Measurements from ENCODE around the gene CLEC19A.

CLEC19A gene

DNA sequence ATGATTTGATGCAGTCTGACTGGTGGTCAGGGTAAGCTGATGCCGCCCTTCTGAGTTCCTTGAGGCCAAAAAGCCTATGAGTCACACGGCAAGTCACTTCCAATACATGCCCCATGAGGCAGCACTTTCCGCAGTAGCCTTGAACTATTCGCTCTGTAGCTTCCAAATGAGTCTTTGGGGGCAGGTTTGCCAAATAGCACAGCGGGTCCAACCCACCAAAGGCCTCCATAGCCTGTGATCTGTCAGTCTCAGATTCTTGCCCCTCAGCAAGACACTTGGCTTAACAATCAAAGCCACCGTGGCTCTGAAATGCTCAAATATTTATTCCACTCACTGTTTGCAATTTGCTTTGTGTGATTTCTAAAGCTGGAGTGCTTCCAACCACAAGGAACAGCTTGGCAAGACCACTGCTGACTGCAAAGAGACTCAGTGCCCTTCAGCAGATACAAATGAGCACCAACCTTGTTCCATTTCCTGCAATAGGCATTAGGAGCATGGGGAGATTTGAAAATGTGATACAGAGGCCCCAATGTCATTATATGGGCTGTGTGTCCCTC lies 45.4 kb downstream of the CLEC19A start:
- DNase-seq: no peak

DNA sequence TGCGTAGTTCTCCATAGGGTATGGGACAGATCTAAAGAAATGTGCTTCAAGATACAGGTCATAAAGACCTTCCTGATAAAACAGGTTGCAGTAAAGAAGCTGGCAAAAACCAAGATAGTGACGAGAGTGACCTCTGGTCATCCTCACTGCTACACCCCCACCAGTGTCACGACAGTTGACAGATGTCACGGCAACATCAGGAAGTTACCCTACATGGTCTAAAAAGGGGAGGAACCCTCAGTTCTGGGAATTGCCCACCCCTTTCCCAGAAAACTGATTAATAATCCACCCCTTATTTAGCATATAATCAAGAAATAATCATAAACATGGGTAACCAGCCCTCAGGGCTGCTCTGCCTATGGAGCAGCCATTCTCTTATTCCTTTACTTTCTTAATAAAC lies 46.3 kb downstream of the CLEC19A start:
- no peak for DNase-seq

GRCh38 chr16:19338335-19338734 lies 52.8 kb downstream of the CLEC19A start:
- DNase-seq: no peak

DNA sequence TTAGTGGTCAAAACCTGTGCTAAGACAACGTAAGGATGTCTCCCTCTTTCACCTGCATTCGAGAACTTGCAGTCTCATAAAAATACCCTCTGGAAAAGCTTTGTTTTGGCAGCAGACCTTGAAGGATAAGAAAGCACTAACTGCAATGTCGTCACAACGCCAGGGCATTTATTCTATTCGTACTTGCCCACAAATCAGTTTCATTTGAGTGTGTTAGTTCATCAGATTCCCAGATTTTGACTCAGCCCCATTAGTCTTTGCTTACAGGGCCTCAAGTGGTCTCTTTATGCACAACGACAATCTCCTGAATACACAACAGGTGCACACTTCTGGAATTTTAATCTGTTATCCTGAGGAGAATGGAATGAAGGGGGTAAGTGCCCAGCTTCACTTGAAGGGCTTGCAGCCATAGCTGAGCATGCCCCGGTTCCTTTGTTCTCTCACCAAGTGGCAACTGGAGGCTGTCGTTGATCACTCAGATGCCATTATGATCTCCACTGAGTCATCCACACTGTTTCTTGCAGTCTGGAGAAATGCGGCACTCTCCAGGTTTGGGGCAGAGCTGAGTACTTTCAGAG lies 58.8 kb downstream of the CLEC19A start:
- DNase-seq: no peak

DNA sequence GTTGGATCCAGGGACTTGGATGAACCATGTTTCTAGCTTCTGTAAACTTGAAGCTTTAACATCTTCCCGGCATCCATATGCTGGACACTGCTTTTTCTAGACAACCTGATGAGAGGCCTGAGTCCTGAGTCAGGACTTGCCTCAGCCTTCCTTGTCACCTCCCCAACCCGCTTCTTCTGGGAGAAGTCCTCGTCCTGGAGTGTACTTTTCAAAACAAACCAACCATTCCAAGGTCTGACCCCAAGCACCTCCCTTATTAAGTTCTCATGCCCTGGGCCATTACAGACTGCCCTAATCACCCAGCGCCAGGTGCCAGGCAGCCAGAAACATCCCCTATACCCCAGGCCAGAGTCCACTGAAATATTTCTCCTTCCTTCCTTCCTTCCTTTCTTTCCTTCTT lies 59.4 kb downstream of the CLEC19A start:
- DNase-seq: no peak

GRCh38 chr16:19346335-19346922 lies 60.9 kb downstream of the CLEC19A start:
- DNase-seq: no peak

GRCh38 chr16:19348125-19348524 lies 62.6 kb downstream of the CLEC19A start:
- no peak for DNase-seq

DNA sequence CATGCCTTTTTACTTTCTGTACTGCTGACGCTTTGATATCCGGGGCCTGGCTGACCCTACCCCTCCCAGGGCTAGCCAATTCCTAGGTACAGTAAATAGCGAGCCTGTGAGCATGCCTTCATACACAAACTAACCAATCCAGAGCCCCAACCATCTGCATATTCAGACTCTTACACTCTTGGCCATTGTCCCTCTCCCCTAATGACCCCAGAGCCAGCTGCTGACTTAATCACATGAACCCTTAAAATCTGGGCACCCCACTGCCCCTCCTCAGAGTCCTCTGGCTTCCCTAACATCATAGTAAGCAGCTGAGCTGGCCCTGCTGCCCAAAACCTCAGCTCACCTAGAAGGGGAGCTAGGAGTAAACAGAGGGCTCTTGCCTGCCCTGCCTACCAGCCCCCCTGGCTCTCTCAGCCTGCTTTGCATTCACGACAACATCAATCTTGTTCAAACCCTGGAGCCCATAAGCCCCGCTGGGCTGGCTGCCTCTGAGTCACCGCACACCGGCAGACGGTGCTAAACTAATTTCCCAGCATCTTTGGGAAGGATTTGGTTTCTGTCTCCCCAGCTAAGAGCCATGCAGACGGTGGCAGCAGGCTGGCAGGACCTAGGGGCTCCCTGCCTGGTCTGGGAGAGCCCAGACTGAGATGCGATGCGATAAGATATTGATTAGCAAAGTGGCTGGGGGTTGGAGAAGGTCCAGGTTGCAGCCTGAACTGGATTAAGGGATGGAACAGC lies 63.2 kb downstream of the CLEC19A start:
- no peak for DNase-seq

GRCh38 chr16:19354371-19354770 lies 68.8 kb downstream of the CLEC19A start:
- no peak for DNase-seq

DNA sequence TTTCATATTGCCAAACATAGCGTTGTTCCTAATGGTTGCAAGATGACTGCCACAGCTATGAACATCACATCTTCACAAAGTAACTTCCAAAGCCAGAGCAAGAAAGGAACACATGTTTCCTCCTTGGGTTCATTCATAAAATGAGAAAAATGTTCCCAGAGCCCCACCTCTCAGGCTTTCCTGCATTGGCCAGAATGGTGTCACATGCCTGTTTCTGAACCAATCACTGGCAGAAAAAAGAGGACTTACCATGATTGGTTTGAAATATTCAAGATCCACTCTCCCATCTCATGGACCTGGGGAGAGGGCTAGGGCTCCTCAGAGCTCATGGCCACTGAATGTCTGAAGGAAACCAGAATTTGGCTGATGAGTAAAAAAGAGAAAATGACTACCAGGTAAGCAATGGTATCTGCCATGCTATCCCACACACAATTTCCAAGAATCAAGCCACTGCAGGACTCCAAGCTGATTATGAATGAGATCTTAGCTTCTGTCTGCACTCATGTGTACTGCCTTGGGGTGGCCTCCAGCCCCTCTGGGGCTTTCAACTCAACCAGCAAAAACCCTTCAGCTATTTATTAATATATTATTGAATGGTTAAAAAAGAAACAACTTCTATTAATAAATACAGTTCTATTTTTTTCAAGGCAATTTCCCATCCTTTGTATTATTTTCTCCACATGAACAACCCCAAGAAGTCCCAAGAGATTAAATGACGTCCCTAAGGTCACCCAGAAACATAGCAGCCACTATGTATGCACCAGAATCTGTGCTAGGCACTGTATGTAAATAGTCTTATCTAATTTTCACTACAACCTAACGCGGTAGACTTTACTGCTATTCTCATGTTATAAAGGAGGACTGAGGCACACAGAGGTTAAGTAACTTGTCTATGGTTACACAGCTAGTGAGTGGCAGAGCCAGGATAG lies 70.8 kb downstream of the CLEC19A start:
- no peak for DNase-seq

DNA sequence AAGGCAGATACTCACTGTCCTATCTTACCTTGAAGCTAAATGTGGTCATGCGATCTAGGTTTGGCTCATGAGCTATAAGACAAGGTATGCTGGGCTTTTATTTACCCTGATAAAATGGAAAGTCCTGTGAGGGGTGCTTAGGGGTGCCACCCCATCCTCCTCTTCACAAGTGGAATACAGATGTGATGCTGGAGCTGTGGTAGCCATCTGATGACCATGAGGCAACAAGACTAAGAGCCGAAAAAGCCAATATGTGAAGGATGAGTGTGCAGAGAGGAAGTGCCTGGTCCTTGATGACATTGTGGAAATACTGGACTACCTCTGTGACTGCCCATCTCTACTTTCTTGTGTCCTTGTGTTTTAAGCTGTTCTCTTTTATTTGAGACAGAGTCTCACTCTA lies 74.0 kb downstream of the CLEC19A start:
- no peak for DNase-seq

Measured in CD4-positive, alpha-beta T cell treated with Interleukin-21 for 1 hour (primary cell).